GM19452 (cell line): ENCODE measurements around the gene MYT1.

Experiments
- ATAC-seq: cut with Tn5 transposase; IDR thresholded peaks from one replicate; pipeline ENCODE4 v1.9.1; 2021; ENCODE audit not compliant: unreplicated experiment

MYT1 gene

DNA sequence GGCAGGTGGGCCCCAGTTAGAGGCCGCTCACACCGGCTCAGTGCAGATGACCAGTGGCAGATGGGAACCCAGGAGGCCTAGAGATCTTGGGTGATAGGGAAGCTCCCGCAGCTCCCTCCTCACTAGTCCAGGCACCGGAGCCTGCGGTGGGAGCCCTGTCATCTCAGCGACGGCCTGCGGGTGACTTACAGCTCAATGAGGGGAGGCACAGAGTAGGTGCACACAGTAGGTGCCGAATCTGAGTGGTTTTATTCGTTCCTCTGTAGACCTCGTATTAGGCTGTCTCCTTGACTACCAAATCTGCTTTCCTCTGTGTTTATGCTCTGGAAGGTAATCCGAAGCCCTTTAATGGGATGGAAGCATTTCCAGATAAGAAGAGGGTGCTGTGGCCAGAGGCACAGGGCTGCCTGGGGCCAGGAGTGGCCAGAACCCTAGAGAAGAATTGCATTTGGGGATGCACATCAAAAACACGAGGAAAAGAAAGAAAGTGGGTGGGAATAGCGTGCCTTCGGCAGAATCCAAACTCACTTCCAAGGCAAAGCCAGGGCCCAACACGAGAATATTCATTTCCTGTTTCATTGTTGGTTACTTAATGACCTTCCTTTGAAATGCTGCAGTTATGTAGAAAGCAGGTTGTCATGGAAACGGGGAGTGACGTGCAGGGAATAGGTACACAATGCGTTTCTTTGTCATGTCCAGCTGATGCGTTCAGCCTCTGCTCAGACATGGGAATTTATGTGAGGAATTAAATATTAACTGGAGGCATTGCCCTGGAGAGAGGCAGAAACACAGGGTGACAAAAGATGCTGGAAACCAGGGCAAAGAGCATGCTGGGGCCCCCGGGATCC, 24.7 kb downstream of the MYT1 start:
- no peak for ATAC-seq

DNA sequence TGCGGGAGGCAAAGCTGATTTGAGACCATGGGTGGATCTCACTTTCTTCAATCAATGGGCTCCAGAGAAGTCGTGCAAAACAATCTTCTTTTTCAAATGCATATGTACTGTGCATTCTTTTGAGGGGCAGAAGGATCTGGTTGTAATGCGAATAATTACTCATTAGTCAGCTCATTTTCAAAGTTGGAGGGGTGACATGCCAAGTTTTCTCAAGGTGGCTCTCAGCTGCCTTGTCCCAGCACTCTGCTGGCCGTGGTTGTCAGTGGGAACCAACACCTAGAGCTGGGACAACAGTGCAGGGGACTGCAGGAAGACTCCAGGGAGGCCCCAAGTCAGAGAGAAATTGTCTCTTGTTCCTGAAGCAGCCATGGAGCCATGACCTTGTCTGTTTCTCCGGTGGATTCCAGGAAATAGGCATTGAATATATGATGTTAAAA, 25.3 kb downstream of the MYT1 start:
- ATAC-seq, result no peak

DNA sequence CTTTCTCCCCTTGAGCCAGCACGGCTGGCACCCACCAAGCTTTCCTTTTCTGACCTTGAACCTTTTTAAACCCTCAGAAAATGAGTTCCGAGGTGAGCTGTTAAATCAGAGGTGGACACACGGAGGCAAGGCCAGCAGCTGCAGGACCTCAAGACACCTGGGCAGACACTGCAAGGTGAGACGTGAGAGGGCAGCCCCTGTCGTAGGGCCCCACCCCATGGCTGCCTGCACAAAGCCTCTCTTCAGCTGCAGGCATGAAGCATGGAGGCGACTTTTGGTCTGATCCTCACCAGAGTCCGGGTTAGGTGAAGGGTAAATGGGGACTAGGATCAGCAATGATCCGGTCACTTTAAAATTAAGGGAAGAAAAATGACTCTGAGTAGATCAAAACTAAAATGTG, 25.7 kb downstream of the MYT1 start:
- no peak for ATAC-seq

GRCh38 chr20:64191002-64191401, 26.8 kb downstream of the MYT1 start:
- no peak for ATAC-seq

- ATAC-seq, result no peak
Observed at GRCh38 chr20:64192406-64192805, 28.2 kb downstream of the MYT1 start.

- no peak for ATAC-seq
Observed at GRCh38 chr20:64193058-64193457, 28.8 kb downstream of the MYT1 start.

DNA sequence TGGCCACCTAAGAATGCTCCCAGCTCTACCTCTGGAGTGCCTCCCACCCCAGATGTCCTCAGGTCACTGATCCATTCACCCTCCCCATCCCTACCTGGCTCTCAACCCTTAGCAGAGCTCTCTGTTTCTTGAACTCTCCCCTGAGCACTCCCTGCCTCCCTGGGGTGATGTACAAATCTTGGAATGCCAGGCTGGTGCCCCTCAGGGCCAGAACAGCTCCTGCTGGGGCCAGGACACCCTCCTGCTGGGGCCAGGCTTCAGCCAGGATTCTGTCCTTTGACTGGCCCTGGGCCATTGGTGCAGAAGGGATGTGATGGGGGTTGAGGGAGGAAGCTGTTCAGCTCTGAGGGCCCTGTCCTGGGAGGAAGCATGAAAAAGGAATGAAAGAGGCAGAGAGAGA, 30.0 kb downstream of the MYT1 start:
- no peak for ATAC-seq

DNA sequence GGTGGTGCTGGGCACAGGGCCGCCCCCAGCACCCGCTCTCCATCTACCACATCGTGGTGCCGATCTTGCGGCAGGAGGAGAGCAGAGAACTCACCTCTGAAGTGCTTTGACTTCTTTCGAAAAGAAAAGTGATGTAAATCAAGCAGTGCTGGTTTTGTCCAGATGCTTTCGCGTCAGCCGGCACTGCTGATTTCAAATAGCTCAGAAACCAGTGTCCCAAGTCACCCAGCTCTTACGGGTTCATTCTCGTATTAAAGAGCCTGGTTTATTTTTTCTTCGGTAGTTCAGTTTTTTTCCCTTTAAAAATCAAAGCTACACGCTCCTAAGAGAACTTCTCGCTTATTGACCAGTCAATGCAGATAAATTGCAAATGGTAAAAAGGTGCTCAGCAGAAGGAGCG, 32.1 kb downstream of the MYT1 start:
- no peak for ATAC-seq

- no peak for ATAC-seq
Observed at GRCh38 chr20:64196847-64197306, 32.6 kb downstream of the MYT1 start.

DNA sequence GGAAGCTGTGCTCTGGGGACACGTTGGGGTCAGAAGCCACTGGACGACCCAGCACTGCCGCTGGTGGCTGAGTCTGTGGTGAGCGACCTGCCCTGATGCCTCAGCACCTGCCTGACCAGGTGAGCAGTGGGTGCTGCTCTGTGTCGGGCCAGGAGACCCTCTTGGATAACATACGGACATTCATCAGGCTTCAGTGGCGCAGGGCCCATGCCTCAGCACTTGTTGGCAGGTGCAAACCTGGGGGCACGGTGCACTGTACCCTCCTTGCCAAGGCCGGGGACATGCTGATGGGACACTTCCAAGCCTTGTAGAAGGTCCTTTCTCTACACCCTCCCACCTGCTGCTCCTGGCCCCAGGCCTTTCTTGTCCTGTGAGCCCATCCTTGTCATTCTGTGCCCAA, 34.1 kb downstream of the MYT1 start:
- no peak for ATAC-seq

- no peak for ATAC-seq
Observed at GRCh38 chr20:64199395-64199794, 35.1 kb downstream of the MYT1 start.

DNA sequence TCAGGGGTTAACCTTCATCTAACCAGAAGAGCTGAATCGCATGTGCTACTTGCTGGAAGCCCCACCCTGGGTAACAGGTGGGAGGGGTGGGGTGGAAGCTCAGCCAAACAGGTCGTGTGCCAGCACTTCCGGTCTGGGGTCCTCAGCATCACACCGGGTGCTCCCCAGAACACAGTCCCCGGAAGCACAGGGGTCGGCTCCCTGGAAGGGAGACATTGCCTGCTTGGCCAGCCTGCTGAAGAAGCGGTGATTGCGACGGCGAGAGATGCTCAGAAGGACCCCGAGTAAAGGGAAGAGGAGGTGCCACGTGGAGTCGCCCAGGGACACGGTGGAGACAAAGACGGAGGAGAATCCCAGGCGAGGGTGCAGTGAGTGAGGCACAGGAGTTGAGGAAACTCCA, 36.5 kb downstream of the MYT1 start:
- no peak for ATAC-seq

- ATAC-seq, result no peak
Observed at GRCh38 chr20:64201653-64202052, 37.4 kb downstream of the MYT1 start.

- ATAC-seq, result no peak
Observed at GRCh38 chr20:64203037-64203777, 39.0 kb downstream of the MYT1 start.

DNA sequence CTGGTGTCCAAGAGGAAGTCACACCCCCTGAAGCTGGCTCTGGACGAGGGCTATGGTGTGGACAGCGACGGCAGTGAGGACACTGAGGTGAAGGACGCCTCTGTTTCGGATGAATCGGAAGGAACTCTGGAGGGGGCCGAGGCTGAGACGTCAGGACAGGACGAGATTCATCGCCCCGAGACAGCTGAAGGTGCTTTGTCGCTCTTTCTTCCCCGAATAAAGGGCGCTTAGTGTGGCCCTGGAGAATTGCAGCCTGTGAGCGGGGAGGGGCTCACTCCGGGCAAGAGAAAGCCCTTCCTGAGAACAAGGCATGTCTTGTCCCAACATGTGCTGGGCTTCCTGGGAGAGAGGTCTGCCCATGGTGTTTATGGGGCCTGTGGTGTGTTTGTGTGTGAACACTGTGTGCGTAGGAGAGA, 41.4 kb downstream of the MYT1 start:
- no peak for ATAC-seq

DNA sequence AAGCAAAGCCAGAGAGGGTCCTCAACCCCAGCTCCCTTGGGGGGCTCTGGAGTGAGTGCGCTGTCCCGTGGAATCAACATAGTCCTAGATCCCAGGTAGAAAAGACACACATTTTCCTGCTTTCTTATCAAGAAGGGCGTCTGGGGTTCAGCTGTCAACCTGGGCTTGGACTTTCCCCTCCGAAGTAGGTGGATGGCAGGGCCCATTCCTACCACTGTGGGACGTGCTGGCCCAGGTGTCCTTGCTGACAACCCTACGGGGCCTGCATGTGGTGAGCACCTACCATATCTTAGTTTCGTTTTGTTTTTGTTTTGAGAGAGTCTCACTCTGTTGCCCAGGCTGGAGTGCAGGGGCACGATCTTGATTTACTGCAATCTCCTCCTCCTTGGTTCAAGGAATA, 42.4 kb downstream of the MYT1 start:
- no peak for ATAC-seq

- ATAC-seq, result no peak
Observed at GRCh38 chr20:64207641-64208590, 43.7 kb downstream of the MYT1 start.

GRCh38 chr20:64209148-64209547, 44.9 kb downstream of the MYT1 start:
- no peak for ATAC-seq

- no peak for ATAC-seq
Observed at GRCh38 chr20:64210656-64211369, 46.6 kb downstream of the MYT1 start.

DNA sequence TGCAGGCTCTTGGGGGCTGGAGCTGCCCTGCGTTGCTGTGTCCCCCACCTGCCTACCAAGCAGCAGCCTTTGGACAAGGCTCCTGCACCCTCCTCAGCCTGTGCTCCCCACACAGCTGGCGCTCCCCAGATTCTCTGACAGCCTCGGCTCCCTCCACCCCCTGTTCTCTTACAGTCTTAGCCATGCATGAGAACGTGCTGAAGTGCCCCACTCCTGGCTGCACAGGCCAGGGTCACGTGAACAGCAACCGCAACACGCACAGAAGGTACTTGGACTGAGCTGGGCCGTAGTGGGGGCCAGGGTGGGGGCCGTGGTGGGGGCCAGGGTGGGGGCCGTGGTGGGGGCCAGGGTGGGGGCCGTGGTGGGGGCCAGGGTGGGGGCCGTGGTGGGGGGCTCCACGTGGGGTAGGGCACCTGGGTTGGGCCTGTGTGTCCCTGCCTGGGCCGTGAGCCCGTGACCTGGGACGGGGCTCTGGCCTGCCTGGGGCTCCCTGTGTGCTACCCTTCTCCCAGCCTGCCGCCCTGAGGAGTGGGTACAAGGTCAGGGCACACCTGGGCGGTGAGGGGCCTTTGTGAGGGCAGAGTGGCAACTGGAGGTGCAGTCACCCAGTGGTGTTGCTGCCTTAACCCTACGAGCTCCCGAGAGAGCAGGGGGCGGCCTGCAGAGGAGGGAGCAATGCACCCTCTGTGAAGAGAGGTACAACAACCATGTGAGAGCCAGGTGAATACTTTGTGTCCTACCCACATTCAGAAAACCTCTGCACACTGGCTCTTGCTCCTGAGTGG, 47.8 kb downstream of the MYT1 start:
- no peak for ATAC-seq
